HCT116 (cell line): ENCODE measurements around the gene PACS2. TPM values are rescaled to one million over a fixed set of nuclear protein-coding genes. Genes with fewer than 3 reads are reported as not detected.

Source experiments
- ATAC-seq: fragments of 200-7000 bp; cut with Tn5 transposase; 2 replicates; pipeline ENCODE4 v1.9.1; 2020; ENCODE audit warnings: mild to moderate bottlenecking, moderate library complexity
- BruUV-seq: library from RNA; stranded (reverse); fragments of 400-500 nt; replicated peaks from 2 replicates; lab custom pipeline; 2021; lab: Mats Ljungman, UMichigan
- CTCF ChIA-PET: fragments of 300-600 bp; sonication (Branson Sonifier 250); formaldehyde crosslinking; loops from one replicate; lab custom pipeline; 2021; ENCODE audit warnings: antibody characterized with exemption; lab: Charles Lee
- POLR2A ChIA-PET: fragments of 300-600, 350-600 bp; sonication (Branson Sonifier 250); formaldehyde crosslinking; loops from one replicate; lab custom pipeline; 2021; ENCODE audit warnings: antibody characterized with exemption; lab: Charles Lee
- RAD21 ChIA-PET, 2 experiments: fragments of 300-600 bp; sonication (Branson Sonifier 250); formaldehyde crosslinking; loops; one replicate each; lab custom pipeline; 2023; ENCODE audit warnings: low total read pairs in 2 of 2; ENCODE audit not compliant: uncharacterized antibody in 2 of 2, unreplicated experiment in 2 of 2, low non-redundant PET in 1 of 2; lab: Charles Lee
- DNase-seq: peaks from one replicate; pipeline ENCODE4 v3.0.0-alpha.2; 2010; ENCODE audit warnings: low read depth, low spot score
- H2AFZ ChIP-seq: fragments of 200-600 bp; shearing (Covaris generic), sonication (generic); 2 replicates; pipeline ENCODE4 v1.6.1; 2017; ENCODE audit warnings: low read depth, mixed run types, mixed read lengths, antibody characterized with exemption, low read length; ENCODE audit not compliant: poor library complexity, severe bottlenecking
- H3K27ac ChIP-seq: 2 replicates; pipeline ENCODE4 v1.5.1; 2012; ENCODE audit warnings: low read depth, low read length
- H3K27me3 ChIP-seq: fragments of 200-600 bp; sonication (generic); 2 replicates; pipeline ENCODE4 v1.6.1; 2016; ENCODE audit warnings: mixed run types, low read length, mixed read lengths; ENCODE audit not compliant: insufficient read depth
- H3K36me3 ChIP-seq, 2 experiments: fragments of 200-500 bp in 1 of 2; fragments of 200-600 bp in 1 of 2; sonication (Bioruptor generic) in 1 of 2; sonication (generic) in 1 of 2; 2 replicates each; pipeline versions ENCODE4 v1.5.1 to v1.6.1; 2014 to 2016; ENCODE audit warnings: low read length in 2 of 2, inconsistent platforms in 1 of 2, mixed read lengths in 1 of 2, mixed run types in 1 of 2; ENCODE audit not compliant: insufficient read depth in 2 of 2, control insufficient read depth in 1 of 2
- H3K4me1 ChIP-seq, 2 experiments: fragments of 200-600 bp in 1 of 2; sonication (generic) in 1 of 2; 2 replicates each; pipeline versions ENCODE4 v1.5.1 to v1.6.1; 2012 to 2017; ENCODE audit warnings: low read length in 2 of 2, inconsistent platforms in 1 of 2, mild to moderate bottlenecking in 1 of 2, mixed read lengths in 1 of 2, mixed run types in 1 of 2, moderate library complexity in 1 of 2; ENCODE audit not compliant: insufficient read depth in 2 of 2, control insufficient read depth in 1 of 2
- H3K4me2 ChIP-seq: fragments of 200-600 bp; sonication (generic); 2 replicates; pipeline ENCODE4 v1.6.1; 2017; ENCODE audit warnings: mixed run types, low read length, mixed read lengths
- H3K4me3 ChIP-seq, 2 experiments: fragments of 200-600 bp in 1 of 2; sonication (generic) in 1 of 2; replicated peaks in 1 of 2; 2 replicates each; pipeline ENCODE4 v1.5.1; 2011 to 2016; ENCODE audit warnings: low read length in 2 of 2, control low read depth in 1 of 2, low read depth in 1 of 2, mild to moderate bottlenecking in 1 of 2, mixed read lengths in 1 of 2, mixed run types in 1 of 2
- H3K79me2 ChIP-seq: fragments of 200-600 bp; sonication (generic); 2 replicates; pipeline ENCODE4 v1.6.1; 2017; ENCODE audit warnings: mild to moderate bottlenecking, mixed run types, low read length, moderate library complexity, mixed read lengths; ENCODE audit not compliant: insufficient read depth
- H3K9ac ChIP-seq: fragments of 200-600 bp; sonication (generic); 2 replicates; pipeline ENCODE4 v1.6.1; 2016; ENCODE audit warnings: low read length, mixed read lengths
- H3K9me2 ChIP-seq: fragments of 200-600 bp; sonication (generic), shearing (Covaris generic); 2 replicates; pipeline ENCODE4 v1.6.1; 2017; ENCODE audit warnings: mixed run types, mild to moderate bottlenecking, moderate library complexity; ENCODE audit not compliant: insufficient read depth
- H3K9me3 ChIP-seq, 2 experiments: fragments of 200-500 bp in 1 of 2; fragments of 200-600 bp in 1 of 2; sonication (Bioruptor generic) in 1 of 2; sonication (generic) in 1 of 2; 2 replicates each; pipeline ENCODE4 v1.6.1; 2014 to 2017; ENCODE audit warnings: low read length in 2 of 2, mixed read lengths in 2 of 2, inconsistent platforms in 1 of 2, low read depth in 1 of 2, mild to moderate bottlenecking in 1 of 2, mixed run types in 1 of 2, moderate library complexity in 1 of 2; ENCODE audit not compliant: control insufficient read depth in 1 of 2, insufficient read depth in 1 of 2
- H4K20me1 ChIP-seq: fragments of 200-600 bp; sonication (generic), shearing (Covaris generic); 2 replicates; pipeline ENCODE4 v1.6.1; 2017; ENCODE audit warnings: mixed run types, mild to moderate bottlenecking, moderate library complexity; ENCODE audit not compliant: insufficient read depth
- CTCF ChIP-seq, 3 experiments: fragments of 200-600 bp in 1 of 3; sonication (generic) in 1 of 3; IDR thresholded peaks in 2 of 3; conservative IDR thresholded peaks in 1 of 3; 2 replicates each; pipeline ENCODE4 v1.5.1; 2012 to 2017; ENCODE audit warnings: low read depth in 2 of 3, low read length in 2 of 3, antibody characterized with exemption in 1 of 3, borderline replicate concordance in 1 of 3, control low read depth in 1 of 3, mild to moderate bottlenecking in 1 of 3, mixed read lengths in 1 of 3, mixed run types in 1 of 3, moderate library complexity in 1 of 3; ENCODE audit not compliant: insufficient read depth in 1 of 3
- EGR1 ChIP-seq: IDR thresholded peaks from 2 replicates; pipeline ENCODE4 v1.6.1; 2012; ENCODE audit warnings: low read depth
- FOSL1 ChIP-seq: IDR thresholded peaks from 2 replicates; pipeline ENCODE4 v1.6.1; 2012; ENCODE audit warnings: low read depth
- JUND ChIP-seq: IDR thresholded peaks from 2 replicates; pipeline ENCODE4 v1.6.1; 2012
- MAX ChIP-seq: IDR thresholded peaks from 2 replicates; pipeline ENCODE4 v1.6.1; 2012
- POLR2A ChIP-seq: IDR thresholded peaks from 2 replicates; pipeline ENCODE4 v1.7.0; 2011; ENCODE audit warnings: borderline replicate concordance; ENCODE audit not compliant: insufficient read depth, insufficient read length; ENCODE audit errors: extremely low read depth
- POLR2AphosphoS5 ChIP-seq: IDR thresholded peaks from 2 replicates; pipeline ENCODE4 v1.6.1; 2011; ENCODE audit warnings: mild to moderate bottlenecking, low read depth, low read length, moderate library complexity
- RAD21 ChIP-seq: IDR thresholded peaks from 2 replicates; pipeline ENCODE4 v1.6.1; 2012; ENCODE audit warnings: low read depth, mild to moderate bottlenecking
- SP1 ChIP-seq: IDR thresholded peaks from 2 replicates; pipeline ENCODE4 v1.6.1; 2012; ENCODE audit warnings: low read depth
- YY1 ChIP-seq: IDR thresholded peaks from 2 replicates; pipeline ENCODE4 v1.6.1; 2011; ENCODE audit warnings: low read length, low read depth, moderate library complexity, mild to moderate bottlenecking; ENCODE audit not compliant: insufficient replicate concordance; ENCODE audit errors: extremely low read depth
- intact Hi-C: fragments of 100-400 bp; cut with micrococcal nuclease; formaldehyde crosslinking; loops from 2 replicates; pipeline ENCODE4 v1.10.0; 2022
- total RNA-seq: library from RNA; stranded (reverse); gene quantifications from one replicate; pipeline ENCODE4 v1.2.1, GENCODE V29; 2021; ENCODE audit not compliant: unreplicated experiment

The PACS2 gene
- total RNA-seq, 1 experiment from 2014 or later: 75.5 TPM

GRCh38 chr14:105420101-105420973 is 105.8 kb downstream of the PACS2 start:
- RAD21 ChIA-PET: no interaction called here
- H3K27ac ChIP-seq: peak overlapping the region; percentile 88
- H3K4me1 ChIP-seq: peaks cover 16 to 35% of the 10 kb centered on the region in 2 experiments
- peak overlapping the region; percentile 92 to 97 for H3K4me3 ChIP-seq
- no peaks in the 10 kb centered on the region for H3K27me3 ChIP-seq
- intact Hi-C loops: no loop called here
- POLR2A ChIA-PET: no interaction called here
- peak overlapping the region; percentile 99 for H3K4me2 ChIP-seq
- CTCF ChIA-PET: no interaction called here
- peak overlapping the region; percentile 98 for H3K9ac ChIP-seq
- H2AFZ ChIP-seq: no peak overlapping the region
- peak; percentile 18; the same call in 1 of the 2 replicates for ATAC-seq
- TF ChIP-seq POLR2AphosphoS5 (peak; percentile 18; the same call in 1 of the 2 replicates), MAX (no peak), SP1 (no peak)
- peaks cover 56% of the 10 kb centered on the region for H3K79me2 ChIP-seq
- no TSS peak for BruUV-seq
- H3K9me3 ChIP-seq: no peaks in the 10 kb centered on the region
- peaks cover 4 to 20% of the 10 kb centered on the region in 2 experiments; a peak in 2 of 4 replicates for H3K36me3 ChIP-seq
- H4K20me1 ChIP-seq: no peaks in the 10 kb centered on the region; the same call in 1 of the 2 replicates
- no peaks in the 10 kb centered on the region for H3K9me2 ChIP-seq
- no peak for DNase-seq

GRCh38 chr14:105420974-105421674 is 106.6 kb downstream of the PACS2 start:
- H3K4me1 ChIP-seq: peaks cover 16 to 35% of the 10 kb centered on the region in 2 experiments
- no peaks in the 10 kb centered on the region for H3K27me3 ChIP-seq
- no peak overlapping the region for H2AFZ ChIP-seq
- H3K4me3 ChIP-seq: peak overlapping the region; percentile 92 to 97
- H4K20me1 ChIP-seq: no peaks in the 10 kb centered on the region; the same call in 1 of the 2 replicates
- no peak for DNase-seq
- no peaks in the 10 kb centered on the region for H3K9me2 ChIP-seq
- H3K4me2 ChIP-seq: peak overlapping the region; percentile 99
- peak overlapping the region; percentile 98 for H3K9ac ChIP-seq
- POLR2A ChIA-PET: no interaction called here
- ATAC-seq: no peak
- peaks cover 4 to 21% of the 10 kb centered on the region in 2 experiments; a peak in 2 of 4 replicates for H3K36me3 ChIP-seq
- CTCF ChIA-PET: no interaction called here
- RAD21 ChIA-PET: no interaction called here
- peak overlapping the region; percentile 88 for H3K27ac ChIP-seq
- intact Hi-C loops: no loop called here
- BruUV-seq: no TSS peak
- no peak for TF ChIP-seq RAD21
- TF ChIP-seq POLR2A: no peak
- no peak for TF ChIP-seq SP1
- TF ChIP-seq YY1: no peak
- TF ChIP-seq EGR1: no peak
- TF ChIP-seq FOSL1: no peak
- TF ChIP-seq JUND: no peak
- TF ChIP-seq CTCF (IDR thresholded peaks at IDR 0.05 in 2 of 3, conservative IDR thresholded peaks at IDR 0.05 in 1 of 3; ENCODE audit: borderline replicate concordance in 1 of 3, insufficient read depth in 1 of 3, low read depth in 2 of 3, low read length in 2 of 3): no peak
- H3K9me3 ChIP-seq: no peaks in the 10 kb centered on the region
- peaks cover 64% of the 10 kb centered on the region for H3K79me2 ChIP-seq
